Activated CD8-positive, alpha-beta memory T cell treated with anti-CD3 and anti-CD28 coated beads for 36 hours (primary cell): ENCODE data around the gene TIAM1. TPM values are rescaled to one million over a fixed set of nuclear protein-coding genes. Genes with fewer than 3 reads are reported as not detected.

ENCODE experiments used
- CTCF ChIA-PET: fragments of 350-600 bp; sonication (Branson Sonifier 250); formaldehyde crosslinking; loops from one replicate; lab custom pipeline; 2021; ENCODE audit warnings: antibody characterized with exemption; lab: Charles Lee
- POLR2A ChIA-PET: fragments of 350-600 bp; sonication (Branson Sonifier 250); formaldehyde crosslinking; loops from one replicate; lab custom pipeline; 2021; ENCODE audit warnings: antibody characterized with exemption; lab: Charles Lee
- total RNA-seq, 2 experiments: library from RNA; stranded (reverse); gene quantifications; one replicate each; pipeline ENCODE4 v1.2.3, GENCODE V29; 2021

The TIAM1 gene
- total RNA-seq, 2 experiments from 2014 or later: 28.8 to 31.0 TPM

GRCh38 chr21:31268090-31268489 lies 76.0 kb downstream of the TIAM1 start:
- ChIA-PET CTCF (interaction anchor here (0.6 kb wide), 1 partner anchor 1447 kb away, joined by 3 read pairs; no protein-coding TSS in a partner anchor), POLR2A (interaction anchor here (0.5 kb wide), 1 partner anchor 87 kb away, joined by 3 read pairs; no protein-coding TSS in a partner anchor)

GRCh38 chr21:31267644-31268043 lies 76.4 kb downstream of the TIAM1 start:
- CTCF ChIA-PET: interaction anchor here (0.6 kb wide), 1 partner anchor 1448 kb away, joined by 3 read pairs; no protein-coding TSS in a partner anchor
- POLR2A ChIA-PET: no interaction called here

- ChIA-PET POLR2A (no interaction called here), CTCF (no interaction called here)
These were observed 77.8 kb downstream of the TIAM1 start for GRCh38 chr21:31266241-31266640.

GRCh38 chr21:31265366-31266013 lies 78.6 kb downstream of the TIAM1 start:
- ChIA-PET CTCF (no interaction called here), POLR2A (no interaction called here)

- CTCF ChIA-PET: no interaction called here
- POLR2A ChIA-PET: no interaction called here
These were observed 79.5 kb downstream of the TIAM1 start for GRCh38 chr21:31264574-31264973.

- POLR2A ChIA-PET: no interaction called here
- CTCF ChIA-PET: no interaction called here
These were observed 81.3 kb downstream of the TIAM1 start for GRCh38 chr21:31262728-31263127.

- CTCF ChIA-PET: no interaction called here
- POLR2A ChIA-PET: no interaction called here
These were observed 82.3 kb downstream of the TIAM1 start for GRCh38 chr21:31261759-31262158.

GRCh38 chr21:31260790-31261189 lies 83.3 kb downstream of the TIAM1 start:
- ChIA-PET POLR2A (no interaction called here), CTCF (interaction anchor here (0.7 kb wide), 1 partner anchor 268 kb away, joined by 3 read pairs; no protein-coding TSS in a partner anchor)

GRCh38 chr21:31258073-31258472 lies 86.0 kb downstream of the TIAM1 start:
- CTCF ChIA-PET: no interaction called here
- POLR2A ChIA-PET: no interaction called here

- ChIA-PET POLR2A (no interaction called here), CTCF (no interaction called here)
These were observed 86.8 kb downstream of the TIAM1 start for GRCh38 chr21:31257265-31257664.

GRCh38 chr21:31255896-31256295 lies 88.2 kb downstream of the TIAM1 start:
- ChIA-PET POLR2A (no interaction called here), CTCF (no interaction called here)

GRCh38 chr21:31255036-31255435 lies 89.0 kb downstream of the TIAM1 start:
- POLR2A ChIA-PET: no interaction called here
- CTCF ChIA-PET: no interaction called here

- CTCF ChIA-PET: no interaction called here
These were observed 89.9 kb downstream of the TIAM1 start for GRCh38 chr21:31254131-31254530.

GRCh38 chr21:31253684-31254083 lies 90.4 kb downstream of the TIAM1 start:
- ChIA-PET CTCF (no interaction called here), POLR2A (no interaction called here)

More at GRCh38 chr21:31254131-31254530, 89.9 kb downstream of the TIAM1 start:
- POLR2A ChIA-PET: no interaction called here

- ChIA-PET POLR2A (no interaction called here), CTCF (interaction anchor here (1.1 kb wide), 1 partner anchor 9 kb away, joined by 3 read pairs; no protein-coding TSS in a partner anchor)
These were observed 91.5 kb downstream of the TIAM1 start for GRCh38 chr21:31252611-31253010.

- ChIA-PET CTCF (interaction anchor here (1.1 kb wide), 1 partner anchor 9 kb away, joined by 3 read pairs; no protein-coding TSS in a partner anchor), POLR2A (no interaction called here)
These were observed 92.0 kb downstream of the TIAM1 start for GRCh38 chr21:31252091-31252490.

GRCh38 chr21:31251686-31252085 lies 92.4 kb downstream of the TIAM1 start:
- POLR2A ChIA-PET: no interaction called here
- CTCF ChIA-PET: no interaction called here

GRCh38 chr21:31248598-31248997 lies 95.5 kb downstream of the TIAM1 start:
- ChIA-PET CTCF (no interaction called here), POLR2A (no interaction called here)

GRCh38 chr21:31243611-31244010 lies 100.5 kb downstream of the TIAM1 start:
- CTCF ChIA-PET: interaction anchor here (1.0 kb wide), 1 partner anchor 9 kb away, joined by 3 read pairs; no protein-coding TSS in a partner anchor
- POLR2A ChIA-PET: no interaction called here

- CTCF ChIA-PET: no interaction called here
These were observed 107.5 kb downstream of the TIAM1 start for GRCh38 chr21:31236528-31236927.

More at GRCh38 chr21:31236528-31236927, 107.5 kb downstream of the TIAM1 start:
- POLR2A ChIA-PET: no interaction called here
